Retinal pigment epithelial cell (primary cell): ENCODE results near the gene ATP9A.

ENCODE experiments used
- DNase-seq: peaks from one replicate; pipeline ENCODE4 v3.0.0-alpha.2; 2010; ENCODE audit warnings: low read depth
- H3K4me3 ChIP-seq: 2 replicates; pipeline ENCODE4 v1.5.1; 2011; ENCODE audit warnings: mild to moderate bottlenecking, low read length, control low read depth, moderate library complexity
- CTCF ChIP-seq: conservative IDR thresholded peaks from 2 replicates; pipeline ENCODE4 v1.5.1; 2011; ENCODE audit warnings: low read depth, low read length, control low read depth, inconsistent platforms

The ATP9A gene

DNA sequence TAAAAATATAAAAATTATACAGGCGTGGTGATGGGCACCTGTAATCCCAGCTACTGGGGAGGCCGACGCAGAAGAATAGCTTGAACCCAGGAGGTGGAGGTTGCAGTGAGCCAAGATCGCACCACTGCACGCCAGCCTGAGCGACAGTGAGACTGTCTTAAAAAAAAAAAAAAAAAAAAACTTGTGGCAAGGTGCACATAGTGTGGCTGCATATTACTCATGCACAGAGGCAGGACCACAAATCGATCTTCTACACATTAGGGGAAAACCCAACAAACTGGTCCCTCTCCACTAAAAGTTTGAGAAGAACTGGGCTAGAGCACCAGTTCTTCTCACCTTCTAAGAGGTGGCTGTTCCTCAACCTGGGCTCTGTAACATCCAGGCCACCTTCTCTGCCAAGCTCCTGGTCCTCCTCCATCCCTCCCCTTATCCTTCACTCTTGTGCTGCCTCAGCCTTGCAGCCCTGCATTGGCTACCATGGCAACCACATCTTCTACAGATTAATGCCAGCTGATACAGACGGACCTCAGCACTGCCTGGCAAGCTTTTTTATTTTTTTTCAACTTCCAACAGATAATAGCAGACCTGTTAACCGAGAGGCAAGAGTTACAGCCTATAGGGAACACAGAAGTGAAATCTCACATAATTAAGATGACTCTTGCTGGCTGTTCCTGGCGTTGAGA is 88.0 kb downstream of the ATP9A start:
- no peak for TF ChIP-seq CTCF
- DNase-seq, result no peak
- no peak overlapping the region for H3K4me3 ChIP-seq

GRCh38 chr20:51679254-51679921 is 88.8 kb downstream of the ATP9A start:
- TF ChIP-seq CTCF, result no peak
- no peak overlapping the region for H3K4me3 ChIP-seq
- DNase-seq, result no peak

- TF ChIP-seq CTCF, result no peak
- DNase-seq, result no peak
- H3K4me3 ChIP-seq, result no peak overlapping the region
These were observed 90.0 kb downstream of the ATP9A start for GRCh38 chr20:51678026-51678697.

- no peak overlapping the region for H3K4me3 ChIP-seq
- no peak for DNase-seq
- no peak for TF ChIP-seq CTCF
These were observed 99.2 kb downstream of the ATP9A start for GRCh38 chr20:51668947-51669346.

DNA sequence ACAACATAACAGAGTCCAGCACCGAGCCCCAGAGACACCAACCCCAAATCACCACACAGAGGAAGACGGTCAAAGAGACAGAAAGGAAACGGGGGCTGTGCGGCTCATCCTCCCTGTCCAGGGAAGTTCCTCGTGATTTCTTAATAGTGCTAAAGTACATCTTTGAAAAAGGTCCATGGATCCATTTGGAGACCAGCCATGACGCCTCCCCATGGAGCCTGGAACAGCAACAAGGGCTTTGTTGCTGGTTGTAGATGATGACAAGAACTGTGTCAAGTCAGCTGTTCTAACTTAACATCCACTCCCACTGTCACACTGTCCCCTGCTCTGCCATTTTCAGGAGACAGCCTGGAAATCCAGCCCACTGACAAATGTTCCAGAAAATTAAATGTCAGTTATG is 99.7 kb downstream of the ATP9A start:
- H3K4me3 ChIP-seq, result no peak overlapping the region
- no peak for TF ChIP-seq CTCF
- DNase-seq, result no peak

DNA sequence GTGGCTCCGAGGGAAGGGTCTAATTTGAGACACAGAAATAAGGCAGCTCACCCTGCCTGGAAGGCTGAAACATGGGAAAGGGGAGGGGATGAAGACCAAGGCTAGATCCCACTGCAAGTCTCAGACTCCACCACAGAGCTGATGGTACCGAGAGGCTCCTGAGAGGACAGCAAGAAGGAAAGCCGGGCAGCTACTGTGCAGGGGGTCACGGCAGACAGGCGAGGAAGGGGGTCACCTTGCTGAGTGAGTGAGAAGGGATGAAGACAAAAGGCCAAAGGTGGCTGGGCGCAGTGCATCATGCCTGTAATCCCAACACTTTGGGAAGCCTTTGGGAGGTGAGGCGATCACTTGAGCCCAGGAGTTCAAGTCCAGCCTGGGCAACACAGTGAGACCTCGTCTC is 100.7 kb downstream of the ATP9A start:
- DNase-seq, result no peak
- H3K4me3 ChIP-seq, result no peak overlapping the region
- no peak for TF ChIP-seq CTCF
